A549 treated with AZD9567 at 1 μM for 4 hours (cell line): ENCODE results near the gene ATF7. TPM values are rescaled to one million over a fixed set of nuclear protein-coding genes. Genes with fewer than 3 reads are reported as not detected.

Source experiments
- total RNA-seq: library from RNA; stranded (reverse); fragments of 200-300 nt; extraction: Qiagen RNA extraction; gene quantifications from 5 replicates; pipeline ENCODE4 v1.2.3, GENCODE V29; 2022; ENCODE audit not compliant: insufficient read depth

The ATF7 gene
- 18.1 to 21.6 TPM (median 18.2 TPM) in 5 replicates for total RNA-seq

GRCh38 chr12:53625946-53626701 is at the start of gene ATF7:
ATF7 (minus strand) TSS chr12:53626382; CDS start chr12:53601000, 25,382 bp downstream.

GRCh38 chr12:53506881-53507602 is 119.1 kb downstream of the ATF7 start, which contains the start of gene NPFF:
NPFF (minus strand) TSS chr12:53507484; CDS start chr12:53507474, 10 bp downstream.

GRCh38 chr12:53500776-53501614 is 125.2 kb downstream of the ATF7 start, which contains the start of gene TARBP2:
TARBP2 (plus strand) TSS chr12:53501283; CDS start chr12:53501409, 126 bp downstream.

DNA sequence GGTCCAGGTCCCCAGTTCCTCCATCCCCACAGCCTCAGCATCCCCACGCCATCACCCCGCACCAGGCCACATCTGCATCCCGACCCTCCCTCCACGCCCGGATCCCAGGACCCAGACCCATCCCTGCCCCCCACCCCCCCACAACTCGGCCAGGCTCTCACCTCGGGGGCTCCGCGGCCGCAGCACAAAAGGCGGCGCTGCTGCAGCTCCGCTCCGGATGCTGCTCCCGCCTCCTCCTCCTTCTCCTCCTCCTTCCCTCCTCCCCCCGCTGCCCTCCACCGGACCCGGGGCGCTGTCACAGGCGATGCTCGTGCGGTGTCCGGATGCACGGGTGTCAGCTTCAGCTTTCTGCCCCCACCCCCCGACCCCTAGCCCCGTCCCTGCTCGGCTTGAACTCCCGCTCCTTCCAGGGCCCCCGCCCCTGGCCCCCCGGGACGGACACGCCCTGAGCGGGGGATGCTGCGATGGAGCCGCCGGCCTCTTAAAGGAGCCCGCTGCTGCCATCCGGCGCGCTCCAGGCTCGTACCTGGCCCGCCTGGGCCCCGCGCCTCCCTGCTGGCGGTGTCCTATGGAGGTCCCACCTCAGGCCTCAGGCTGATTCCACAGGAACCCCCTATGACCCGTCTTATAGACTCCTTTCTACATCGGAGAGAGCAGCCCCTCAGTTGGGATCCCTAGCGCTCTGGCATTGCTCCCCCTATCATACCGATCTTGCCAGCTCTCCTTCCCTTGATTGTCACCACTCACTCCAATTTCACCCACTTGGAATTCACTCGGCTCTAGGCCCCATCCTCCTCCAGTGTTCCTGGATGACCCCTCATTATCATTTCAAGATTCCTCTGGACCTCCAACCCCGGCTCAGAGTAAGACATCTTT is 126.7 kb downstream of the ATF7 start, which contains the start of gene MAP3K12:
MAP3K12 (minus strand) TSS at position 193 of the 876 bp plus-strand sequence. CDS start 12,067 bp downstream, outside the sequence.

Other genes starting within 250 kb of the ATF7 start
- gene SP1, start 246.2 kb downstream of the ATF7 start, total RNA-seq: 18.7 to 23.4 TPM (median 21.2 TPM) in 5 replicates
- gene AMHR2, start 202.5 kb downstream of the ATF7 start, total RNA-seq: 0.82 to 1.2 TPM (median 0.97 TPM) in 4 of 5 replicates, not detected in the other
- gene PRR13, start 184.6 kb downstream of the ATF7 start, total RNA-seq: 241 to 345 TPM (median 303 TPM) in 5 replicates
- gene PCBP2, start 174.3 kb downstream of the ATF7 start, total RNA-seq: 639 to 671 TPM (median 649 TPM) in 5 replicates
- gene MAP3K12, start 126.9 kb downstream of the ATF7 start, total RNA-seq: 5.3 to 15.1 TPM (median 12.7 TPM) in 5 replicates
- 42.4 to 57.5 TPM (median 52.6 TPM) in 5 replicates for gene TARBP2, start 125.1 kb downstream of the ATF7 start, total RNA-seq
- 0.20 TPM in 1 of 5 replicates, not detected in the others for gene NPFF, start 118.9 kb downstream of the ATF7 start, total RNA-seq
- 558 to 716 TPM (median 650 TPM) in 5 replicates for gene ATP5MC2, start 49.7 kb upstream of the ATF7 start, total RNA-seq
- 16.4 to 27.6 TPM (median 18.6 TPM) in 5 replicates for gene CALCOCO1, start 101.1 kb upstream of the ATF7 start, total RNA-seq
- gene CISTR, start 125.6 kb upstream of the ATF7 start, total RNA-seq: not detected in 5 replicates